GM19468 (cell line): ENCODE data around the gene RPS19.
"Not testable (repeated sequence)": the region's sequence is repeated elsewhere in the genome, so short reads cannot be mapped to it uniquely, and the experiment has no call there.

Source experiments
- ATAC-seq: cut with Tn5 transposase; IDR thresholded peaks from one replicate; pipeline ENCODE4 v1.9.1; 2021; ENCODE audit warnings: mild to moderate bottlenecking, moderate library complexity, moderate number of reproducible peaks; ENCODE audit not compliant: unreplicated experiment; ENCODE audit errors: extremely low read depth

Gene RPS19

GRCh38 chr19:41910992-41911888, 51.2 kb downstream of the RPS19 start:
- no peak for ATAC-seq

- no peak for ATAC-seq
These were observed 52.1 kb downstream of the RPS19 start for GRCh38 chr19:41911889-41912731.

DNA sequence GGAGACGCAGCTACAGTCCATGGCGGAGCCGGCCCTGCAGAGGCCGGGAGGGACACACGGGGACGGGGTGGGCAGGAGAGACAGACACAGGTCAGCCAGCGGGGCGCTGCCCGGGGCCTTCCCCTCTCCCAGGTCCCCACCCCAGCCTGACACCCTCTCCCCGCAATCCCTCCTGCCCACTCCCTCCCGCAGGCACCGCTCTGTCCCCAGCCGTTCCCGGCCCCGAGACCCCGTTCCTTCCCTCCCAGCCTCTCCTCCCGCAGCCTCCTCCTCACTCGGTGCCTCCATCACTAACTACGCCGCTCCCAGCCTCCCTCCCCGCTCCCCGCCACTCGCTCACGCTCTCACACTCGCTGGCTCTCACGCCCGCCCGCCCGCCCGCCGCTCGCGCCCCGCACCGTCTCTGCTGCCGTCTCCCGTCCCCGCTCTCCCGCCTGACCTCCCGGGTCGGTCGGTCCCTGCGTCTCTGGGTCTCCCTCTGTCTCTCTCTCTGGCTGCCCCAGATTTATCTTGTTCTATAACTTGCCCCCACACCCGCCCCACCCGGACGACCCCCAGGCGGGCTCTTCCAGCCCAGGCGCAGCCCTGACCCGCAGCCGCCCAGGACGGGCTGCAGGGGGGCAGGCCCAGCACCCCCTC, 53.0 kb downstream of the RPS19 start:
- no peak for ATAC-seq

GRCh38 chr19:41913538-41914423, 53.7 kb downstream of the RPS19 start:
- ATAC-seq: no peak

GRCh38 chr19:41914424-41914834, 54.4 kb downstream of the RPS19 start:
- not testable (repeated sequence) for ATAC-seq

GRCh38 chr19:41915021-41915775, 55.1 kb downstream of the RPS19 start:
- ATAC-seq: no peak

DNA sequence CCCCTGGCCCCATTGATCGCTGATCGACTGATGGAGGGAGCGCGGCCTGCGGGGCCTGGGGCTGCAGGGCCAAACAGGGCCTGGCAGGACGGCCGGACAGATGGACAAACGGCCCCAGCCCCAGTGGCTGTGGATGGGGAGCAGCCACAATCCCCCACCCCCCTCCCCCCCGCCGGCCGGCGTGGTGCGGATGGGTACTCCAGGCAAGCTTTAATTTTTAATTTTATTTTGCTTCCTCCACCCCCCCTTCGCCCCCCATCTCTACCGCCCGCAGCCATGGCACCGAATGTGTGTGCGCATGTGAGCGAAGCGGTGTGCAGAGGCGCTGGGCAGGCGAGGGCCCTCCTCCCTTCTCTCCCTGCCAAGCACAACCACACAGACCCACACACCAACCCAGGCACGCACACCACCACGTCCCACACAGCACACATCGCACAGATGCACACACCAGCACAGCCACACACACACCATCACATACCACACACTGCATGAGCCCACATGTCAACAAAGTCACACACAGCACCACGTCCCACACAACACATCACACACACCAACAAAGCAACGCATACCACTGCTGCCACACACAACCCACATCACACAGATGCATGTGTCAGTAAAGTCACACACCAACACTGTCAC, 55.8 kb downstream of the RPS19 start:
- ATAC-seq: no peak

GRCh38 chr19:41917676-41918075, 57.6 kb downstream of the RPS19 start:
- no peak for ATAC-seq

DNA sequence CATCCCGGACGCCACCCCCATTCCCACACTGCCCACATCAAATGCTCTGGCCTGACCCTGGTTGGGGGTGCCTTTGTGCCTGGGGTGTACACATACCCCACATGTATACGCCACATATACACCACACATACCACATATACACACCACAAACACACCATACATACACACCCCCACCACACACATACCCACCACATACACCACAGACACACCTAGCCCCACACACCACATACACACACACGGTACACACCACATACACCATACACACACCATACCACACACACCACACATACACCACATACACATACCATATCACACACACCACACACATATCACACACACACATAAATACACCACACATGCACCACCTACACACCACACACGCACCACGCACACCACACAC, 58.0 kb downstream of the RPS19 start:
- no peak for ATAC-seq

DNA sequence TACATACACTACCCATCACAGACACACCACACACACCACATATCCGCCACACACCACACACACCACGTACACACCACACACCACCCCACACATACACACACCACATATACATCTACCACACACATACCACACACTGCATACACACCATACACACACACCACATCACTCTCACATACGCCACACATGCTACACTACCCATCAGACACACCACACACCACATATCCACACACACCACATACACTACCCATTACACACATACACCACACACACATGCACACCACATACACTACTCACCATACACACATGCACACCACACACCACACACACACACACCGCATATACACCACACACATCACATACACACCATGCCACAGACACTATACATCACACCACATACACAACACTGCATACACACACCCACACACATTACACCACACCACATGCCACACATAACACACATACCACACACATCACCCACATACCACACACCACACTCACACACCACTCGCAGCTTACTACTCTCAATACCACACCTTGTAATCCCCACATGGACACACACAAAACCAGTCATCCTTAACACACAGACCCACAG, 58.7 kb downstream of the RPS19 start:
- ATAC-seq: no peak

- ATAC-seq: no peak
These were observed 60.1 kb downstream of the RPS19 start for GRCh38 chr19:41919948-41920712.

GRCh38 chr19:41920882-41921576, 61.0 kb downstream of the RPS19 start:
- ATAC-seq: no peak

- ATAC-seq: no peak
These were observed 61.8 kb downstream of the RPS19 start for GRCh38 chr19:41921577-41922576.
